ENCODE results near the gene DPEP3.

DNA sequence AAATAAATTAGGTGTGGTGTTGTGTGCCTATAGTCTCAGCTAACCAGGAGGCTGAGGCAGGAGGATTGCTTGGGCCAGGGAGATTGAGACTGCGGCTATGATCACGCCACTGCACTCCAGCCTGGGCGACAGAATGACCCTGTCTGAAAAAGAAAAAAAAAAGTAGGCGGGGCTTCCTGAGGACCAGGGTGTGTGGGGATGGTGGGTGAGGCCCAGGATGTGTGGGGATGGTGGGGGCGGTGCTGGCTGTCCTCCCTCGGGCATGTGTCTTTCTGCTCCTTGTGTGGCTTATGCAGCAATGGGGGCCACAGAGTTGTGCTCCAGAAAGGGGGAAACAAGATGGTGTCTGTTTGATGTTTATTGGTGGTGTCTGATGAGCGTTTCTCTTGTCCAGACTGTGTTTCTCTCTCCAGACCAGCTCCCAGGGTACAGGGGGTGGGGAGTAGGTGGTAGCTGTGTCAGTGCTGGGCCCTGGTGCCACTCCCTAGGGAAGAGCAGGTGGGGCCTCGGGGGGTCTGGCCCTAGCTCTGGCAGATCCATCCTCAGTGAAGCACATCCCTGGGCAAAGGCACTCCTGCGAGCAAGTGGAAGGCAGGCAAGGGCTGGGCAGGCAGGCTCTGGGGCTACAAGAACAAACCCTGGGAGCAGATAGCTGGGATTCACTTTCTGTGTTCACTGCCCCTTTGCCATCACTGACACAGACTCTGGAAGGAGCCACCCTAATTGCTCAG lies 38.7 kb downstream of the DPEP3 start:
- TF ChIP-seq, protein P1, sequence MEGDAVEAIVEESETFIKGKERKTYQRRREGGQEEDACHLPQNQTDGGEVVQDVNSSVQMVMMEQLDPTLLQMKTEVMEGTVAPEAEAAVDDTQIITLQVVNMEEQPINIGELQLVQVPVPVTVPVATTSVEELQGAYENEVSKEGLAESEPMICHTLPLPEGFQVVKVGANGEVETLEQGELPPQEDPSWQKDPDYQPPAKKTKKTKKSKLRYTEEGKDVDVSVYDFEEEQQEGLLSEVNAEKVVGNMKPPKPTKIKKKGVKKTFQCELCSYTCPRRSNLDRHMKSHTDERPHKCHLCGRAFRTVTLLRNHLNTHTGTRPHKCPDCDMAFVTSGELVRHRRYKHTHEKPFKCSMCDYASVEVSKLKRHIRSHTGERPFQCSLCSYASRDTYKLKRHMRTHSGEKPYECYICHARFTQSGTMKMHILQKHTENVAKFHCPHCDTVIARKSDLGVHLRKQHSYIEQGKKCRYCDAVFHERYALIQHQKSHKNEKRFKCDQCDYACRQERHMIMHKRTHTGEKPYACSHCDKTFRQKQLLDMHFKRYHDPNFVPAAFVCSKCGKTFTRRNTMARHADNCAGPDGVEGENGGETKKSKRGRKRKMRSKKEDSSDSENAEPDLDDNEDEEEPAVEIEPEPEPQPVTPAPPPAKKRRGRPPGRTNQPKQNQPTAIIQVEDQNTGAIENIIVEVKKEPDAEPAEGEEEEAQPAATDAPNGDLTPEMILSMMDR (IDR thresholded peaks at IDR 0.05) = no peak
- no peak for TF ChIP-seq POLR2A (IDR thresholded peaks at IDR 0.05)

Data from sigmoid colon (tissue), 3 donors.